Measurements from ENCODE around the gene MIPEP. TPM values are rescaled to one million over a fixed set of nuclear protein-coding genes. Genes with fewer than 3 reads are reported as not detected.

Gene MIPEP
- total RNA-seq, 1 experiment from 2014 or later = 18.6 TPM

DNA sequence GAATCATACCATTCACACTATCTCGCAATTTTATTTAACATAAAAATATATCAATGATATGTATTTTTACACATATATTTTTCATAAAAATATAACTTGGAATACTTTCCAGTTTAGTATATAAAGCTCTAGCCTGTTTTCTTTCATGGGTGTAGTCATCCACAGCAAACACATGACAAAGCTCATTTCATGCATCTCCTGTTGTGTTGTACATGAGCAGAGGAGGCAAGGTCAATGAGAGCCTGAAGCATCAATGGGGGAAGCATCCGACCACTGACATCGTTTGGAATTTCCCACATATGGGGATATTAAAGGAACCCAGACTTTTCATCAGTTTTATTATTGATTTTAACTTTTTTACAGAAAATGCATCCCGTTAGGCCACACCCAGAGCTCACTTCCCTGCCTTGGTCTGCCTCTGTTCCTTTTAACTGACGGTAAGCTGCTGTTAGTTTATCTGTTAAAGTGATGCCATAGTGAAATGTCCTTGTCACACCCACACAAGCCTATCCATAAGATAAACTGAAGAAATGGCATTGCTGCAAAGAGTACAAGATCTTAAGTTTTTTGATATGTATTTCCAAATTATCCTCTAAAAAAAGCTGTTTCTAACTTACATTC lies 44.0 kb downstream of the MIPEP start:
- TF ChIP-seq, protein P1, sequence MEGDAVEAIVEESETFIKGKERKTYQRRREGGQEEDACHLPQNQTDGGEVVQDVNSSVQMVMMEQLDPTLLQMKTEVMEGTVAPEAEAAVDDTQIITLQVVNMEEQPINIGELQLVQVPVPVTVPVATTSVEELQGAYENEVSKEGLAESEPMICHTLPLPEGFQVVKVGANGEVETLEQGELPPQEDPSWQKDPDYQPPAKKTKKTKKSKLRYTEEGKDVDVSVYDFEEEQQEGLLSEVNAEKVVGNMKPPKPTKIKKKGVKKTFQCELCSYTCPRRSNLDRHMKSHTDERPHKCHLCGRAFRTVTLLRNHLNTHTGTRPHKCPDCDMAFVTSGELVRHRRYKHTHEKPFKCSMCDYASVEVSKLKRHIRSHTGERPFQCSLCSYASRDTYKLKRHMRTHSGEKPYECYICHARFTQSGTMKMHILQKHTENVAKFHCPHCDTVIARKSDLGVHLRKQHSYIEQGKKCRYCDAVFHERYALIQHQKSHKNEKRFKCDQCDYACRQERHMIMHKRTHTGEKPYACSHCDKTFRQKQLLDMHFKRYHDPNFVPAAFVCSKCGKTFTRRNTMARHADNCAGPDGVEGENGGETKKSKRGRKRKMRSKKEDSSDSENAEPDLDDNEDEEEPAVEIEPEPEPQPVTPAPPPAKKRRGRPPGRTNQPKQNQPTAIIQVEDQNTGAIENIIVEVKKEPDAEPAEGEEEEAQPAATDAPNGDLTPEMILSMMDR (conservative IDR thresholded peaks at IDR 0.05) = no peak
- no peak for TF ChIP-seq EZH2 (IDR thresholded peaks at IDR 0.05; ENCODE audit: low read depth)
- Histone ChIP-seq H3F3A (ENCODE audit: insufficient read depth, low read depth) (no peaks in the 10 kb centered on the region), H2AFZ (no peak overlapping the region), H3K27ac (no peak overlapping the region), H3K4me2 (no peak overlapping the region), H3K4me1 (replicated peaks; ENCODE audit: insufficient read depth) (no peaks in the 10 kb centered on the region), H4K20me1 (ENCODE audit: insufficient read depth) (no peaks in the 10 kb centered on the region), H3K9me3 (ENCODE audit: insufficient read depth, low read depth) (no peaks in the 10 kb centered on the region), H3K27me3 (ENCODE audit: insufficient read depth, low read depth) (no peaks in the 10 kb centered on the region), H3K79me2 (ENCODE audit: low read depth) (no peaks in the 10 kb centered on the region), H3K9me2 (ENCODE audit: insufficient read depth) (no peaks in the 10 kb centered on the region), H3K36me3 (ENCODE audit: low read depth) (0 out of 2 replicates have a peak, but pooled peaks cover 4% of the 10 kb centered on the region), H3K4me3 (no peak overlapping the region)
- ChIA-PET POLR2A (ENCODE audit: unreplicated experiment) (no interaction called here), CTCF (no interaction called here)
- intact Hi-C loops (cut with micrococcal nuclease; ENCODE audit: unreplicated experiment) = no loop called here
- peak in 1 of 2 experiments; percentile 10 for DNase-seq
- BruUV-seq (replicated peaks) = no TSS peak

DNA sequence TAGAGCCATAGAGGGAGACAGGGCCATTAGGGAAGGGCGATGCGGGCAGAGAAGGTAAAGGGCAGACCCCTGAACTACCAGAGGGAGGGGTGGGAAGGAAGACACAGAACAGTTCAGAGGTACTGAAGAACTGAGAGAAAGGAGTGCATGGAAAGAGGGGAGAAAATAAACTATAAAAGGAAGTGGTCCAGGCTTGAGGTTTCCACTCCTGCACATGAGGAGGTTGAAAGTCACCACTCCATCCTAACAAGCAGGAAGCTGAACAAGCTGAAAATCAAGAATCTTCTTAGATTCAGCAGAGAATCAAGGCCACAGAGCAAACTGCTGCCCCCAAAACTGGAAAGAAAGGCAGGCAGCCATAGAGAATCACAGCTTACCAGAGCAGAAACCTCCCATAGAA lies 45.1 kb downstream of the MIPEP start:
- Histone ChIP-seq H4K20me1 (ENCODE audit: insufficient read depth) (no peaks in the 10 kb centered on the region), H3K27ac (no peak overlapping the region), H3K9me3 (ENCODE audit: insufficient read depth, low read depth) (no peaks in the 10 kb centered on the region), H3F3A (ENCODE audit: insufficient read depth, low read depth) (no peaks in the 10 kb centered on the region), H2AFZ (no peak overlapping the region), H3K4me1 (replicated peaks; ENCODE audit: insufficient read depth) (no peaks in the 10 kb centered on the region), H3K4me2 (no peak overlapping the region), H3K4me3 (no peak overlapping the region), H3K27me3 (ENCODE audit: insufficient read depth, low read depth) (no peaks in the 10 kb centered on the region), H3K9me2 (ENCODE audit: insufficient read depth) (no peaks in the 10 kb centered on the region), H3K79me2 (ENCODE audit: low read depth) (no peaks in the 10 kb centered on the region), H3K36me3 (ENCODE audit: low read depth) (0 out of 2 replicates have a peak, but pooled peaks cover 4% of the 10 kb centered on the region)
- no TSS peak for BruUV-seq (replicated peaks)
- CTCF ChIA-PET = no interaction called here
- intact Hi-C loops (cut with micrococcal nuclease; ENCODE audit: unreplicated experiment) = no loop called here
- POLR2A ChIA-PET (ENCODE audit: unreplicated experiment) = no interaction called here
- DNase-seq = no peak
- TF ChIP-seq, protein P1 (conservative IDR thresholded peaks at IDR 0.05) = no peak
- TF ChIP-seq EZH2 (IDR thresholded peaks at IDR 0.05; ENCODE audit: low read depth) = no peak

DNA sequence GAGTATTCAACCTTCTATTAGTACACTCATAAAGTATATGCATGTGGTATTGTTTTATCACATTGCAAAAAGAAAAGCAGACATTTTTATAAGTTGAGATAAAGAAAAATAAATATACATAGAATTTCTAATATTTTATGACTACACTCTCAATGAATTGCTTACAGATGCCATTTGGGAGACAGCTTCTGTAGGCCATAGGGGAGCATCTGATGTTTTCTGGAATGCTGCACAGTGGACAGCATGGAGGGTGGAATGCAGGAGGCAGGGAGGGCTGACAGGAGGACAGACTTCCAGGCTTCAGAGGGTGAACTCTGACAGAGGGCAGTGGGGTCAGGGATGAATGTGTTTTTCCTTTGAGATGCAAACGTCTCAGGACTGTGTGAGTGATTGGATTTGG lies 45.8 kb downstream of the MIPEP start:
- intact Hi-C loops (cut with micrococcal nuclease; ENCODE audit: unreplicated experiment) = no loop called here
- Histone ChIP-seq H3K4me3 (no peak overlapping the region), H3K9me3 (ENCODE audit: insufficient read depth, low read depth) (no peaks in the 10 kb centered on the region), H3K4me2 (no peak overlapping the region), H3K27me3 (ENCODE audit: insufficient read depth, low read depth) (no peaks in the 10 kb centered on the region), H3K27ac (no peak overlapping the region), H3K9me2 (ENCODE audit: insufficient read depth) (no peaks in the 10 kb centered on the region), H4K20me1 (ENCODE audit: insufficient read depth) (no peaks in the 10 kb centered on the region), H3K79me2 (ENCODE audit: low read depth) (no peaks in the 10 kb centered on the region), H2AFZ (no peak overlapping the region), H3K4me1 (replicated peaks; ENCODE audit: insufficient read depth) (no peaks in the 10 kb centered on the region), H3K36me3 (ENCODE audit: low read depth) (0 out of 2 replicates have a peak, but pooled peaks cover 4% of the 10 kb centered on the region), H3F3A (ENCODE audit: insufficient read depth, low read depth) (no peaks in the 10 kb centered on the region)
- no peak for DNase-seq
- BruUV-seq (replicated peaks) = no TSS peak
- no peak for TF ChIP-seq EZH2 (IDR thresholded peaks at IDR 0.05; ENCODE audit: low read depth)
- TF ChIP-seq, protein P1 (conservative IDR thresholded peaks at IDR 0.05) = no peak
- ChIA-PET POLR2A (ENCODE audit: unreplicated experiment) (no interaction called here), CTCF (no interaction called here)

Measured in PC-9 (cell line).